ACHN (cell line): ENCODE data around the gene PPP1R12C.
"Not testable (repeated sequence)": the region's sequence is repeated elsewhere in the genome, so short reads cannot be mapped to it uniquely, and the experiment has no call there.

Source experiments
- DNase-seq: peaks from one replicate; pipeline ENCODE4 v3.0.0-alpha.2; 2015
- in situ Hi-C: cut with HindIII; loops from 2 replicates; pipeline ENCODE4 v1.10.0; 2017; ENCODE audit warnings: low sequenced_read_pairs, low pct_ligation_motif_present, low pct_unique_long_range_greater_than_20kb

The PPP1R12C gene

GRCh38 chr19:55063492-55063843 is 54.0 kb downstream of the PPP1R12C start:
- in situ Hi-C loops = no loop called here
- DNase-seq = no peak

GRCh38 chr19:55062735-55063491 is 54.5 kb downstream of the PPP1R12C start, which contains the start of gene RDH13:
Gene RDH13, minus strand, starts transcription at chr19:55063148. Its CDS starts 116 bp downstream, at chr19:55063032.
- in situ Hi-C loops = no loop called here

GRCh38 chr19:55060287-55060686 is 57.1 kb downstream of the PPP1R12C start:
- in situ Hi-C loops, DNase-seq: not testable (repeated sequence)

More at GRCh38 chr19:55062735-55063491, 54.5 kb downstream of the PPP1R12C start, which contains the start of gene RDH13:
- peak; percentile 91 for DNase-seq

- no peak for DNase-seq
- in situ Hi-C loops = no loop called here
These were observed 58.4 kb downstream of the PPP1R12C start for GRCh38 chr19:55058781-55059610.

- in situ Hi-C loops = no loop called here
- DNase-seq = no peak
These were observed 60.6 kb downstream of the PPP1R12C start for GRCh38 chr19:55056827-55057226.

- in situ Hi-C loops = no loop called here
- DNase-seq = no peak
These were observed 63.7 kb downstream of the PPP1R12C start for GRCh38 chr19:55053735-55054134.

GRCh38 chr19:55050749-55051532 is 66.5 kb downstream of the PPP1R12C start:
- in situ Hi-C loops = no loop called here
- no peak for DNase-seq

GRCh38 chr19:55048446-55048845 is 69.0 kb downstream of the PPP1R12C start:
- DNase-seq = no peak
- in situ Hi-C loops = no loop called here

- in situ Hi-C loops = no loop called here
- no peak for DNase-seq
These were observed 69.5 kb downstream of the PPP1R12C start for GRCh38 chr19:55047951-55048350.

- no peak for DNase-seq
- in situ Hi-C loops = no loop called here
These were observed 70.3 kb downstream of the PPP1R12C start for GRCh38 chr19:55046975-55047622.

GRCh38 chr19:55044771-55045716 is 72.4 kb downstream of the PPP1R12C start:
- in situ Hi-C loops = no loop called here
- no peak for DNase-seq

GRCh38 chr19:55044286-55044685 is 73.2 kb downstream of the PPP1R12C start:
- no peak for DNase-seq
- in situ Hi-C loops = no loop called here

GRCh38 chr19:55042688-55043087 is 74.7 kb downstream of the PPP1R12C start:
- no peak for DNase-seq
- in situ Hi-C loops = no loop called here

- in situ Hi-C loops = no loop called here
- DNase-seq = no peak
These were observed 75.1 kb downstream of the PPP1R12C start for GRCh38 chr19:55042344-55042678.

- in situ Hi-C loops = no loop called here
- DNase-seq = no peak
These were observed 75.7 kb downstream of the PPP1R12C start for GRCh38 chr19:55041627-55042343.

- DNase-seq = no peak
- in situ Hi-C loops = no loop called here
These were observed 76.2 kb downstream of the PPP1R12C start for GRCh38 chr19:55041244-55041626.
